HL-60 (cell line): ENCODE measurements around the gene NRXN3.

ENCODE experiments used
- GABPA ChIP-seq: IDR thresholded peaks from 2 replicates; pipeline ENCODE4 v1.6.1; 2012; ENCODE audit warnings: low read depth
- POLR2AphosphoS5 ChIP-seq: IDR thresholded peaks from 2 replicates; pipeline ENCODE4 v1.6.1; 2012; ENCODE audit warnings: low read depth
- TF ChIP-seq, protein P1 (sequence below): IDR thresholded peaks from 2 replicates; pipeline ENCODE4 v1.6.1; 2012; ENCODE audit warnings: low read depth; ENCODE audit not compliant: insufficient replicate concordance
- TF ChIP-seq, protein P2 (sequence below): IDR thresholded peaks from one replicate; pipeline ENCODE4 v1.5.1; 2011; ENCODE audit warnings: low read length, control low read depth, inconsistent platforms; ENCODE audit not compliant: insufficient read depth

DNA sequence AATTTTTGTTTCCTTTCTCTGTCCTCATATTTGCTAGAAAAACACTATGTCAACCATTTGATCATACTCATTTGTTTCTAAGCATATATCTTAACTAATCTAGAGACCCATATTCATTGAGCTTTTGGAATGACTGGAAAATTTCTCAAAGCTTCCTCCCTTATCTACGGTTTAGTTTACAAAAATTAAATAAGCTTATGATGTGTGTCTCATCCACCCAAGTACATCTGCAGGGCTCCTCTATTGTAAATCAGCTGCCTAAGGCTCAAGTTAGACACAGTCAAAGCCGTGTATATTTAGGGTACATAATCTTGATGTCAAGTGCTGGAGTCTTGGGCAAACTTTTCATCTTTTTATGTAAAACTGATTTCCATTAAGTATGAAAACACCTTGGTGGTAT lies 1670.7 kb downstream of the NRXN3 start:
- TF ChIP-seq, protein P1, sequence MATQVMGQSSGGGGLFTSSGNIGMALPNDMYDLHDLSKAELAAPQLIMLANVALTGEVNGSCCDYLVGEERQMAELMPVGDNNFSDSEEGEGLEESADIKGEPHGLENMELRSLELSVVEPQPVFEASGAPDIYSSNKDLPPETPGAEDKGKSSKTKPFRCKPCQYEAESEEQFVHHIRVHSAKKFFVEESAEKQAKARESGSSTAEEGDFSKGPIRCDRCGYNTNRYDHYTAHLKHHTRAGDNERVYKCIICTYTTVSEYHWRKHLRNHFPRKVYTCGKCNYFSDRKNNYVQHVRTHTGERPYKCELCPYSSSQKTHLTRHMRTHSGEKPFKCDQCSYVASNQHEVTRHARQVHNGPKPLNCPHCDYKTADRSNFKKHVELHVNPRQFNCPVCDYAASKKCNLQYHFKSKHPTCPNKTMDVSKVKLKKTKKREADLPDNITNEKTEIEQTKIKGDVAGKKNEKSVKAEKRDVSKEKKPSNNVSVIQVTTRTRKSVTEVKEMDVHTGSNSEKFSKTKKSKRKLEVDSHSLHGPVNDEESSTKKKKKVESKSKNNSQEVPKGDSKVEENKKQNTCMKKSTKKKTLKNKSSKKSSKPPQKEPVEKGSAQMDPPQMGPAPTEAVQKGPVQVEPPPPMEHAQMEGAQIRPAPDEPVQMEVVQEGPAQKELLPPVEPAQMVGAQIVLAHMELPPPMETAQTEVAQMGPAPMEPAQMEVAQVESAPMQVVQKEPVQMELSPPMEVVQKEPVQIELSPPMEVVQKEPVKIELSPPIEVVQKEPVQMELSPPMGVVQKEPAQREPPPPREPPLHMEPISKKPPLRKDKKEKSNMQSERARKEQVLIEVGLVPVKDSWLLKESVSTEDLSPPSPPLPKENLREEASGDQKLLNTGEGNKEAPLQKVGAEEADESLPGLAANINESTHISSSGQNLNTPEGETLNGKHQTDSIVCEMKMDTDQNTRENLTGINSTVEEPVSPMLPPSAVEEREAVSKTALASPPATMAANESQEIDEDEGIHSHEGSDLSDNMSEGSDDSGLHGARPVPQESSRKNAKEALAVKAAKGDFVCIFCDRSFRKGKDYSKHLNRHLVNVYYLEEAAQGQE = no peak
- TF ChIP-seq, protein P2, sequence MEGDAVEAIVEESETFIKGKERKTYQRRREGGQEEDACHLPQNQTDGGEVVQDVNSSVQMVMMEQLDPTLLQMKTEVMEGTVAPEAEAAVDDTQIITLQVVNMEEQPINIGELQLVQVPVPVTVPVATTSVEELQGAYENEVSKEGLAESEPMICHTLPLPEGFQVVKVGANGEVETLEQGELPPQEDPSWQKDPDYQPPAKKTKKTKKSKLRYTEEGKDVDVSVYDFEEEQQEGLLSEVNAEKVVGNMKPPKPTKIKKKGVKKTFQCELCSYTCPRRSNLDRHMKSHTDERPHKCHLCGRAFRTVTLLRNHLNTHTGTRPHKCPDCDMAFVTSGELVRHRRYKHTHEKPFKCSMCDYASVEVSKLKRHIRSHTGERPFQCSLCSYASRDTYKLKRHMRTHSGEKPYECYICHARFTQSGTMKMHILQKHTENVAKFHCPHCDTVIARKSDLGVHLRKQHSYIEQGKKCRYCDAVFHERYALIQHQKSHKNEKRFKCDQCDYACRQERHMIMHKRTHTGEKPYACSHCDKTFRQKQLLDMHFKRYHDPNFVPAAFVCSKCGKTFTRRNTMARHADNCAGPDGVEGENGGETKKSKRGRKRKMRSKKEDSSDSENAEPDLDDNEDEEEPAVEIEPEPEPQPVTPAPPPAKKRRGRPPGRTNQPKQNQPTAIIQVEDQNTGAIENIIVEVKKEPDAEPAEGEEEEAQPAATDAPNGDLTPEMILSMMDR = no peak
- TF ChIP-seq GABPA (no peak), POLR2AphosphoS5 (no peak)
